ENCODE results near the gene MAML1. TPM values are rescaled to one million over a fixed set of nuclear protein-coding genes. Genes with fewer than 3 reads are reported as not detected.

MAML1 gene
- total and polyA plus RNA-seq, 4 donors, result 2.2 to 7.6 (median 6.3) TPM

DNA sequence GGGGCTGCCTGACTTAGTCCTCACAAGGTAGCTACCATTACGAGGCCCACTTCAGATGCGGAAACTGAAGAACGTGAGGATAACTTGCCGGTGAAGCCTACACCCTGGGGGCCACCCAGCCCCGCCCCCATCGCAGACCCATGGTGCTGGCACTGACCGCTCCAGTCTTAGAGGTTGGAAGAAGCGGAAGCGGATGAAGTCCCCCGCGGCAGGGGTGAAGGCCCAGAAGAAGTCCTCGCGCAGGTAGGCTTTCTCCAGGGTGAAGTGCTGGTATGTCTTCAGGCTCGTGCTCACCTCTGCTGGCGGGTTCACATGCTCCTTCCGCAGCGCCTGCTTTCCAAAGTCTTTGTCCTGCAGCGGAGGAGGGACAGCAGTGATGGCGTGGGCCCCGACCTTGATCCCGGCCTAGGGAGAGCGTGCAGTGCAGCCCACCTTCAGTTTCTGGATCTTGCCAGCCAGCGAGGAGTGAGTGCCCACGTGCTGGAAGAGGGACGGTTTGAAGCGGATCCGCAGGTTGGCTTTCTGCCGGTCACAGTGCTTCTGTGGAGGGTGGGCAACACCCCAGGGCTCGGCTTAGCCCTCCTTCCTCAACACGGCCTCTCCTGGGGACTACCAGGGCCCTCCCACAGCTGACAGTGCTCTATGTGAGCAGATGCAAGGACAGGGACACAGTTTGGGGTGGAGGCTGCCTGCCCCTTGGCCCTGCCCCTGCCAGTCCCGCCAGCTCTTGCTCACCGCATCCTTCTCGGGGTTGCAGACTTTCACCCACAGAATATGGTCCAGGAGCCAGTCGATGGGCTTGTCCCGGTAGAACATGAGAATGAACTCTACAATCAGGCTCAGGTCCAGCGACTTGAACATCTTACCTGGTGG lies 66.4 kb downstream of the MAML1 start:
- Histone ChIP-seq H3K4me3 (ENCODE audit: low read depth in 1 of 3, low read length in 3 of 3) (no peak overlapping the region), H3K36me3 (ENCODE audit: control insufficient read depth in 4 of 4, insufficient read depth in 3 of 4, low read depth in 1 of 4, low read length in 3 of 4) (peaks cover 19 to 31% (median 25%) of the 10 kb centered on the region in 4 donors), H3K9me3 (ENCODE audit: control insufficient read depth in 4 of 4, low read length in 3 of 4) (no peaks in the 10 kb centered on the region), H3K27ac (ENCODE audit: low read depth in 1 of 2, low read length in 2 of 2) (no peak overlapping the region), H3K9ac (ENCODE audit: low read depth in 1 of 2, low read length in 2 of 2) (no peak overlapping the region), H3K27me3 (ENCODE audit: control insufficient read depth in 4 of 4, insufficient read depth in 4 of 4, low read length in 3 of 4) (no peaks in the 10 kb centered on the region), H3K4me1 (ENCODE audit: control insufficient read depth in 4 of 4, insufficient read depth in 4 of 4, low read length in 3 of 4) (peaks cover 14 to 57% (median 34%) of the 10 kb centered on the region in 4 donors)
- 95% methylated on average over 36 of the region's 36 CpGs for WGBS
- TF ChIP-seq FOXA2 (IDR thresholded peaks at IDR 0.05) (no peak), SP1 (IDR thresholded peaks at IDR 0.05) (no peak), REST (IDR thresholded peaks at IDR 0.05) (no peak), JUND (IDR thresholded peaks at IDR 0.05) (no peak), TAF1 (conservative IDR thresholded peaks at IDR 0.05) (no peak), YY1 (IDR thresholded peaks at IDR 0.05) (no peak), NR2F2 (IDR thresholded peaks at IDR 0.05) (no peak), CTCF (IDR thresholded peaks at IDR 0.05; ENCODE audit: low read depth, low read length, missing input control) (no peak), FOXA1 (IDR thresholded peaks at IDR 0.05) (no peak), HNF4A (conservative IDR thresholded peaks at IDR 0.05) (no peak), ATF3 (IDR thresholded peaks at IDR 0.05) (no peak), RXRA (IDR thresholded peaks at IDR 0.05) (no peak), EGR1 (IDR thresholded peaks at IDR 0.05; ENCODE audit: low read depth in 2 of 2) (no peak), HNF4G (IDR thresholded peaks at IDR 0.05) (no peak), RAD21 (IDR thresholded peaks at IDR 0.05) (no peak), GABPA (IDR thresholded peaks at IDR 0.05 in 1 of 2, conservative IDR thresholded peaks at IDR 0.05 in 1 of 2) (no peak)
- TF ChIP-seq, protein P1, sequence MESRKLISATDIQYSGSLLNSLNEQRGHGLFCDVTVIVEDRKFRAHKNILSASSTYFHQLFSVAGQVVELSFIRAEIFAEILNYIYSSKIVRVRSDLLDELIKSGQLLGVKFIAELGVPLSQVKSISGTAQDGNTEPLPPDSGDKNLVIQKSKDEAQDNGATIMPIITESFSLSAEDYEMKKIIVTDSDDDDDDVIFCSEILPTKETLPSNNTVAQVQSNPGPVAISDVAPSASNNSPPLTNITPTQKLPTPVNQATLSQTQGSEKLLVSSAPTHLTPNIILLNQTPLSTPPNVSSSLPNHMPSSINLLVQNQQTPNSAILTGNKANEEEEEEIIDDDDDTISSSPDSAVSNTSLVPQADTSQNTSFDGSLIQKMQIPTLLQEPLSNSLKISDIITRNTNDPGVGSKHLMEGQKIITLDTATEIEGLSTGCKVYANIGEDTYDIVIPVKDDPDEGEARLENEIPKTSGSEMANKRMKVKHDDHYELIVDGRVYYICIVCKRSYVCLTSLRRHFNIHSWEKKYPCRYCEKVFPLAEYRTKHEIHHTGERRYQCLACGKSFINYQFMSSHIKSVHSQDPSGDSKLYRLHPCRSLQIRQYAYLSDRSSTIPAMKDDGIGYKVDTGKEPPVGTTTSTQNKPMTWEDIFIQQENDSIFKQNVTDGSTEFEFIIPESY (IDR thresholded peaks at IDR 0.05), result no peak
- TF ChIP-seq, protein P2, sequence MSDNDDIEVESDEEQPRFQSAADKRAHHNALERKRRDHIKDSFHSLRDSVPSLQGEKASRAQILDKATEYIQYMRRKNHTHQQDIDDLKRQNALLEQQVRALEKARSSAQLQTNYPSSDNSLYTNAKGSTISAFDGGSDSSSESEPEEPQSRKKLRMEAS (IDR thresholded peaks at IDR 0.05), result no peak
- DNase-seq (ENCODE audit: low spot score), result no peak
